HG02798 (cell line): ENCODE measurements around the gene IRX4.

Experiments
- ATAC-seq: cut with Tn5 transposase; IDR thresholded peaks from one replicate; pipeline ENCODE4 v1.9.1; 2021; ENCODE audit warnings: mild to moderate bottlenecking; ENCODE audit not compliant: unreplicated experiment, poor library complexity

The IRX4 gene

DNA sequence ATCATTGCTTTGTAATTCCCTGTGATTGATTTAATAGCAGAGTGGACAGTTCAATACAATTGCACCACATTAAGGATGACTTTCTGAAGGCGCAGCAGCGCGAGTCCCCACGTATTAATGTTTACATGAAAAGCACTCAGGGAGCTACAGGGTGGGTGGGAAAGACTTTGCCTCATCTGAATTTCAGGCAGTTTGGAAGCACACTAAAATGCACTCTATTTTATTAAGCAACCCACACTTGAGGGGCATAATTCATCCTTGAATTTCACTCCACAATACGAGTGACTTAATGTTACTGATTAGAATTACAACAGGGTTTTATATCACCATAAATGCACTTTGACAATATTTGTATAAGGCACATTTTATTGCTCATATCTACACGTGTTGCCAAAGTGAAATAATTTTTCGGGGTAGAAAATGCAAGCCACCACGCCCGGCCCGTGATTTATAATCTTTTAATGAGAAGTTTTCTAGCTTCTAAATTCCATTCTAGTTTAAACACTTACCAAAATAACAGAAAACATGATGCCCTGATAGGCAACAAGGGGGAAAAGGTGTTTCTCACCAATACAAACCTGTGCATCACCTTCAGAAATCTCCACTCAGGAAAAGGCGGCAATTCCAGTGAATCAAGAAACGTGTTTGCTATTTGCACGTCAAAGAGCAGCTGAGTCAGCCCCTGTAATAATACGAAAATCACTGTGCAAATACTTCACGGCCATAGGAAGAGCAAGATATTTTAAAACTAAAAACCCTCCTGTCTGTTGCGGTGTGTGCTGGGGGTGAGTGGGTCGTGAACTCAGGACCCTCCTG lies 40.5 kb downstream of the IRX4 start:
- no peak for ATAC-seq

GRCh38 chr5:1840741-1841521 lies 41.8 kb downstream of the IRX4 start:
- no peak for ATAC-seq

DNA sequence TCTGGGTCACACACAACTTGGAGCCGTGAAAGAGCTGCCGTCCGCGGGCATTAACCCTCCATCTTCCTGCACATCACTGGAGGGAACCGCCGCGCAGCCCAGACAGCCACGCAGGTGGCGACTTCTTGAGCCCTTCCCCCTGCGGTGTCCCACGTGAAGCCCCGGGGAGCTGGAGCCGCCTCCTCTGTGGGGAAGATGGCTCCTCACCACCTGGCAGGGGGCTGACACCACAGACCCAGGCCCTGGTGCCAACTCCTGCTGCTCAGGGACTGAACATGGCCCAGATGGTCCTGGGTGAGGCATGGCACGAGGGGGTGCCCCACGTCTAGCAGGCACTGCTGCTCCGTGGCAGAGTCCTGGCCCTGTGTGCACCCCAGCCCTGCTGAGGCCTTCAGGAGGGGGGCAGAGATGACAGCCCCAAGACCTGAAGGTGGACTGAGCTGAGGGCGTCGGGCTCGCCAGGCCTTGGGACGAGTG lies 42.6 kb downstream of the IRX4 start:
- ATAC-seq = no peak

DNA sequence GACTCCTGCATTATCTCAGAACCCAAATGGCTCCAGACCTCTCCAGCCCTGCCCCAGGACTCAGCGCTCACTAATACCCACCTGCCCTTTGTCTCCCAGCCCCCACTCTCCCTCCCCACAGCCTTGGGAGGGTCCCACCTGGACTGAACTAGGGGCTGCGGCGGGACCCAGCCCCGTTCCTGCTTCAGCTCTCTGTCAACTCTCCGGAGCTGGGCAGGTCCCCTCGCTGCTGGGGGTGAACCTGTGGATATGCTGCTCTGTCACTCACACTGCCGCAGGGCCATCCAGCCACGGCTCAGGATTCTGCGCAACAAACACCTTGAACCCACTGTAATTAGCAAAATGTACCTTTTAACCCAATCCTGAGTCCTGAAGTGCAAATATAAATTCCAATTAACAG lies 44.7 kb downstream of the IRX4 start:
- no peak for ATAC-seq

GRCh38 chr5:1836891-1837880 lies 45.5 kb downstream of the IRX4 start:
- ATAC-seq = no peak

GRCh38 chr5:1836176-1836890 lies 46.4 kb downstream of the IRX4 start:
- ATAC-seq = no peak

DNA sequence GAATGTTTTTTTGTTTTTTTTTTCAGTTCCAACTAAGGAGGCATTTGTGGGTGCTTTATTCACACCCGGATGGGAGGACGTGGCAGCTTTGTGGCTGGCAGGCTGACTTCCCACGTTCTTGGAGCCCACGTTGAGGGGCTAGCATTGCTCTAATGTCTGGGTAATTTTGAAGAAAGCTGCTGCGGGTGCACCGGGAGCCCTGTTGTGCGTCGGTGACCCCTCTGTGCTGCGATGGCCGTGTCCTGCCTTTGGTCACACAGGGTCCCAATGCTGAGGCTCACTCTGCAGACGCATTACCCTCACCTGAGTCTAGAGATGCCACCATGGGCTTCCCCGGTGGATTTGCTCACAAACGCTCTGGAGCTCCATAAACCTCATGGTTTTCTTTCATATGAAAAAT lies 47.3 kb downstream of the IRX4 start:
- no peak for ATAC-seq

GRCh38 chr5:1834721-1835429 lies 47.9 kb downstream of the IRX4 start:
- ATAC-seq = no peak

GRCh38 chr5:1834022-1834551 lies 48.6 kb downstream of the IRX4 start:
- no peak for ATAC-seq

GRCh38 chr5:1833264-1834021 lies 49.3 kb downstream of the IRX4 start:
- no peak for ATAC-seq

DNA sequence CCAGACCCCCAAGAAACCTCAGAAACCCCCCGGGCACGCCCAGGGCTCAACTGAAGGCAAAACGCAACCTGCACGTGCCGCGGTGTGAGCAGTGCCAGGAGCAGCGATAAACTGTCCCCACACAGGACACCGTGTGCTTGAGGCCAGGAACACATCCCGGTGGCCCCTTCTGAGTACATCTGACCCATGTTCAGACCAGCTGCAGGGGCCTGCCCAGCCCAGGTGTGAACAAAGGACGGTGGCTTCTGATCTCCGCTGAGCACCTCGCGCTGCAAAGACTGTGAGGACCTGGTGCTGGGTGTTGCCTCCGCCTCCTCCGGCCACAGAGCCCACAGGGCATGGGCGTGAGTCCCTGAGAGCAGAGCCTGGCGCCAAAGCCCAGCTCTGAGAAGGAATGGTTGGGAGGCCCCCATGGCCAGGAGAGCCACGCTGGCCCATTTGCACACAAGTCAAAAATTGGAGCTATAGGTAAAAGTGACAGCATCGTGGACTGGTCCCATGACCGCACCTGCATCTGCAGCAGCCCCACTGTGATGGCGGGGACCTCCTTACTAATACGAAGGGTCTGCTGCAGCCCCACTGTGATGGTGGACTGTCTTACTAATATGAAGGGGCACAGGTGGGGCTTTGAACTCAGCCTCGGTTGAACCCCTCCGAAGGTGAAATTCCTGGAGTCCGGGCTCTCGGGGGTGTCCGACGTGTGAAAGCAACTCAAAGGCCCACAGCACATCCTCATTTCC lies 50.0 kb downstream of the IRX4 start:
- ATAC-seq = no peak

GRCh38 chr5:1831677-1832313 lies 50.9 kb downstream of the IRX4 start:
- no peak for ATAC-seq

GRCh38 chr5:1831257-1831656 lies 51.5 kb downstream of the IRX4 start:
- no peak for ATAC-seq

DNA sequence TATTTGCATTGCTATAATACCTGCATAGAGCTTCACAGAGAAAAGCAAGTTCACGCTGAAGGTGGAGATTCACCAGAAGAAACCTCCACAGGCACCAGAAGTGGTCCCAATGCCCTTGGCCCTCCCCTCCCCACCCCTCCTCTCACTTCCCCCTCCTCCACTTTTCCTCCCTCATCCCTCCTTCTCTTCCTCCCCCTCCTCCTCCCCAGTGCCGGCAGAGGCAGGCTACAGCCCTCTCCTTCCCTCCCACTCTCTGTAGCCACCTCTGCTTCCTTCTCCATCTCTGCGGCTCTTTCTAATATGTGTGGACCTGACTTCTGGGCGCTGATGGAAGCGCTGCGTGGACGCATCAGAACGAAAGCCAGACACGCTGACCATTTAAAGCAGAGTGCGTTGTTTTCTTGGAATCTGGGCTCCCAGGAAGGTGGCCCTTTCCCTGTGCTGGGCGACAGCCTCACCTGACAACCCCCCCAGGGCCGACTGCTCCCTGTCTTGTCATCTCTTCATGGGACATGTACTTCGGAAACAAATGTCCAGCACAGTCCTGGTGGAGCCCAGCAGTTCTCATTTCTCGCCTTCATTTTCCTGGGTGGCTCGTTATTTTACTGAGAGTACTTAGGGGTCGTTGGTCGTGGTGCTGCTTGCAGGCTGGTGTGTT lies 52.0 kb downstream of the IRX4 start:
- no peak for ATAC-seq

DNA sequence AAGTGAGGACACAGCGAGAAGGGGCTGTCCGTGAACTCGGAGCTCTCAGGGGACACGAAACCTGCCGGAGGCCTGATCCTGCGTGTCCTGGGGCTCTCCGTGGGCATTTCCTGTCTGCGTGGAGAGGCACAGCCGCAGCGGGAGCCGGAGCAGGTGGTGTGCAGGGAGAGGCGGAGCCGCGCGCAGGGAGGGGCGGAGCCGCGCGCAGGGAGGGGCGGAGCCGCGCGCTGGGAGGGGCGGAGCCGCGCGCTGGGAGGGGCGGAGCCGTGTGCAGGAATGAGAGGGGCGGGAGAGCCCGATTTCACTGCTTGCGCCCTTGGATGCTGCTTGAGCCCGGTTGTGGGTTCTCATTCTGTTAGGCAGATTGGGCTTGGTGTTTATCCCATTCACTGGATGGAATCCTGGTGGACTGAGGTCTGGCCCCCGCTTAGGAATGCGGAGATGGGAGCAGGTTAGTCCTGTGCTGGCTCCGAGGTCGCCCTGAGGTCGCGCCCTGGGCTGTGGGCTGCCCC lies 54.8 kb downstream of the IRX4 start:
- no peak for ATAC-seq
